Umbilical cord (tissue), 2 donors: ENCODE results near the gene IL18RAP. TPM values are rescaled to one million over a fixed set of nuclear protein-coding genes. Genes with fewer than 3 reads are reported as not detected.

Source experiments
- DNase-seq: peaks from one replicate; pipeline ENCODE4 v3.0.0-alpha.2; 2015; ENCODE audit warnings: low spot score
- total RNA-seq: library from RNA; depleted of rRNA; stranded (reverse); fragments of >200 nt; gene quantifications from one replicate; pipeline ENCODE4 v1.2.3, GENCODE V29; 2014; ENCODE audit warnings: low replicate concordance; ENCODE audit not compliant: insufficient read depth

Gene IL18RAP, protein sequence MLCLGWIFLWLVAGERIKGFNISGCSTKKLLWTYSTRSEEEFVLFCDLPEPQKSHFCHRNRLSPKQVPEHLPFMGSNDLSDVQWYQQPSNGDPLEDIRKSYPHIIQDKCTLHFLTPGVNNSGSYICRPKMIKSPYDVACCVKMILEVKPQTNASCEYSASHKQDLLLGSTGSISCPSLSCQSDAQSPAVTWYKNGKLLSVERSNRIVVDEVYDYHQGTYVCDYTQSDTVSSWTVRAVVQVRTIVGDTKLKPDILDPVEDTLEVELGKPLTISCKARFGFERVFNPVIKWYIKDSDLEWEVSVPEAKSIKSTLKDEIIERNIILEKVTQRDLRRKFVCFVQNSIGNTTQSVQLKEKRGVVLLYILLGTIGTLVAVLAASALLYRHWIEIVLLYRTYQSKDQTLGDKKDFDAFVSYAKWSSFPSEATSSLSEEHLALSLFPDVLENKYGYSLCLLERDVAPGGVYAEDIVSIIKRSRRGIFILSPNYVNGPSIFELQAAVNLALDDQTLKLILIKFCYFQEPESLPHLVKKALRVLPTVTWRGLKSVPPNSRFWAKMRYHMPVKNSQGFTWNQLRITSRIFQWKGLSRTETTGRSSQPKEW
- 5.5 TPM for total RNA-seq

DNA sequence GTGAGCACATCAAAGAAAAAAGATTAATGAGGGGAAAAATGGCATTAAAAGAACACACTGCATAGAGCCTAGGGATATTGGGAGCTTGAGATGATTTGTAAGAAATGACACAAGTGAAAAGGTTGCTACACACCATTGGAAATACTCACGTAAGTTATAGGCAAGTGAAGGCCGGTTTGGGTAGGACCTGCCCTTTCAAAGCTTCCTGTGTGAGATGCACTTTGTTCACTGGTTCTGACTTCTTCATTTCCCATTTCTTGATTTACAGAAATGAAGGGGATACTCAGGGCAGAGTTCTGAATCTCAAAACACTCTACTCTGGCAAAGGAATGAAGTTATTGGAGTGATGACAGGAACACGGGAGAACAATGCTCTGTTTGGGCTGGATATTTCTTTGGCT is at the start of gene IL18RAP:
IL18RAP (plus strand) TSS at position 251 of the 400 bp plus-strand sequence; CDS start at position 369, 118 bp downstream.
- no peak for DNase-seq

DNA sequence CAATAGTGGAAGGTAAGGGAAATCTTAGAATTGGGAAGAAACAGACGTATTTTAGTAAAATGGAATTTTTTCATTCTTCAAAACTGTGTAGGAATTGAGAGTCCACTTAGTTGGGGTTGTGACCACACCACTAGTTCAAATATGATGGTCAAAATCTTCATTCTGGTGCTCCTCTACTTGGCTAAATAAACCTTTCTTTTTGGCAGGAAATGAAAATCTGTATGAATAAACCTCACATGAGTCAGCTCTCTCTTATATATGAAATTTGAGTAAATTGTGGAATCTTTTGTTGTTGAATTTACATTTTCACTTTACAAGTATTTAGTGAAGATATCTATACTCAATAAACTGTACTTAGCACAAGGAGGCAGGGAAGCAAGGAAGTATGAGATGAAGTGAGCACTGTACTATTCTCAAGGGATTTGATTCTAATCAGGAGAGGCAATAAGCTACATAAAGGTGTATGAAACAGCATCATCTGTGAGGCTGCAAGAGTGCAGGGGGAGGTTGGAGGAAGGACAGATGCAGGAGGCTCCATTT is 46.8 kb upstream of the IL18RAP start:
- no peak for DNase-seq

DNA sequence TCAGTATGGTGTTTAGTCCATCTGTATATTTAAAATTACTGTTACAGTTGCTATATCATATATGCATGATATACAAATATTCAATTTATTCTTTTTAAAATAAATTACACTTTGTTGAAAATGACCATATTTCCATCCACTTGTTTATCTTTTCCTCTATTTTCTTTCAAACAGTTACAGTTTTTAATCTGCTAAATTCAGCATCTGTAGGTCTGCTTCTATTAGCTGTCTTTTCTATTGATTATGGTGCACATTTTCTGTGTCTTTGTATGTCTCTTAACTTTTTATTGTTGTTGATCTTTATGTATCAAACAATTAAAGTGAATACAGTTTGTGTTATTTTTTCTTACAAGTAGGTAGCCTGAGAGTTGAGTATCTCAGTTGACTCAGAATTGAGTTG is 39.2 kb upstream of the IL18RAP start:
- no peak for DNase-seq

DNA sequence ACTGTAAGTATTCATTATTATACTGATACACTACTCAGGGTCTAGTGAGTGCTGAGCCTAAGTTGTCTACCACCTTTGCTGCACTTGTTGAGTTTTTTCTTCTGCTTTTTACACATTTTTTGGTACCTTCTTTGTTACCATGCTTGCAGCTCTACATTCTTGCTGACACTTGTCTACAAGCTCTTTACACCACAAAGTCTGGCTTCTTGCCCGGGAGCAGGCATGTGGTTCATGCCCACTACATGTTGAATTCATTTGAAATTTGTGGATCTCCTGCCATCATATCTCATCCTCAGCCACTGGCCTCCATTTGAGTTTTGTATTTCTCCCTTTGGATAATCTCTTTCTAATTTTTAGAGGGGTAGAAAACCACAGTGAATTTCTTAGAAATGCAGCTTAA is 37.4 kb upstream of the IL18RAP start:
- DNase-seq: no peak

DNA sequence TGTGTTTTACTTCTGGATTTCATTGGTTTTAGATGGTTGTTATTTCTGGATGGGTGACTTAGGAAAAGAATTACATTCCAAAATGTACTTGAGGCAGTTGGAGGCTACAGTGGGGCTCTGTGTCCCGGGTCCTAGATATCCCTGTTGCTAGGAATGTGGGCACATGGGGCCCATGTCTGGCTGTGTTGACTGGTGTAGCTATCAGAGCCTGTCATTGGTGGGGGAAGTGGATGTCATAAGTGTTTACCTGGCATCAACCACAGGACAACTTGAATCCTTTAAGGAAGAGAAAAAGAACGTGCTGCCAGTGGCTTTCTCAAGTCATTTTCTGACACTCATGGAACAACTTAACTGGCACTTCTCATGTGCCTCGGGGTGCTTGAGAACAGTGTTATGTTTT is 37.0 kb upstream of the IL18RAP start:
- no peak for DNase-seq

DNA sequence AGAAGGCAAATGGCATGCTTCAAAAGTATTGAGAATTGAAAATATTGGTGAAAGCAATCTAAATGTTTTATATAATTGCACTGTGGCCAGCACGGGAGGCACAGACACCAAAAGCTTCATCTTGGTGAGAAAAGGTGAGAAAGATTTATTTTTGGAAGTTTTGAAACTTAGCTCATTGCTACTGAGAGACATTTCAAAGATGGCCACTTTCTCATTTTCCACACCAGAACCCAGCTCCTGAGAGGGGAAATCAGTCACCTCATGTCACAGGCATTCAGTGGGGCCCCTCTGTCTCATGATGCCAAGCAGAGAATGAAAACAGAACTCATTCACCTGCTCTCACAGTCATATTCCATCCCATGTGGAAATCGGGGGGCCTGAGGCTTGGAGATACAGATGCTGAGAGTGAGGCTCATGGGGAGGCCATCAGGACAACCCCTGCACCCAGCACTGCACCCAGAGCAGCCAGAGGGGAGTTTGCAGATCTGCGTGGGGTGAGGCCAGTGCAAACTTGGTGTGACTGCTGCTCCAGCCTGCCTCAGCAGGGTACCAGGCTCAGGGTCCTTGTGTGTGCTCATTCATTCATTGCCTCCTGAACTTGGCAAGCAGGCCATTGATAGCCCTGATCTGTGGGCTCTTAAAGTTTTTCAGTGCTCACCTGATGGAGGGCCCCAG is 36.0 kb upstream of the IL18RAP start:
- DNase-seq: no peak

DNA sequence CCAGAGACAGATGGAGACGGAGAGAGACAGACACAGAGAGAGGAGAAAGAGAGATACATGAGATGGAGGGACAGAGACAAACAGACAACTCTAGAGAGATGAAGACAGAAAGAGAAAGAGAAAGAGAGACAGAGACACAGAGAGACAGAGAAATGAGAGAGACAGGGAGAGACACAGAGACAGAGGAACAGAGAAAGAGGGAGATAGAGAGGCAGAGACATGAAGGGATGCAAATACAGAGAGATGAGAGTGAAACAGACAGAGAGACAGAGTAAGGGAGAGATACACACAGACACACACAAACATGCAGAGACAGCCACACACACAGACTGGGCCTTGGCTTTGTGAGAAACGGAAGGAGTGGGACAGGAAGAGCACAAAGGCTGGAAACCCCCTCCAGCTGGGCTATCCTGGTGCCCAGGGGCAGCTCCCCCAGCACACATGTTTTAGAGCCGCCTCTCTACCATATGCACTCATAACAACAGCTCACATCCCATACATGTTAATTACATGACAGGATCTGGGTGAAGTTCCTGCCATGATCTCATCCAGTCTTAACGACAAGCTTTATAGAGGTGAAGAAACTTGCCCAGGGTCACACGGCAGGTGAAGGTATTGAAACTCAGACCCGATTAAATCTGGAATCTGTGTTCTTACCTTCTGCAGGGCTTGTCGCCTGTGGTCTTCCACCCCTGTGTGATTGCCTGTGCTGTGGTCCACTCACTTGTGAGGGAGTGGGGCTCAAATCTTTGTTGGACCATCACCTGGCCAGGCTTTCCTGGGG is 35.0 kb upstream of the IL18RAP start:
- DNase-seq: no peak

DNA sequence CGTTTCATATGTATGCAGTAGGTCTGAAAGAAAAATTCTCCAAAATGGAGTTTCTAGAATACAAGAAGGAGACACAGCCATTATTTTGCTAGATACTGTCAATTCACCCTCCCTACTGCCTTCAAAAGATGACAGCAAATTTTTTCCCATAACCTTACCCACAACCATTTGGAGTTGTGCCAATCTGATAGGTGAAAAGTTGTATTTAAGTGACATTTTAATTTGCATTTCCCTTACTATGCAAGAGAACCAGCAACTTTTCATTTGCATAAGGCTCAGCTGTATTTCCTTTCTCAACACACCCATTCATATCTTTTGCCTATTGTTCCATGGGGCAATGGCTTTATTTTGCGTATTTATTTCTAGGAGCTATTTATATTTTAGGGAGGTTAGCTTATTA is 31.4 kb upstream of the IL18RAP start:
- no peak for DNase-seq

DNA sequence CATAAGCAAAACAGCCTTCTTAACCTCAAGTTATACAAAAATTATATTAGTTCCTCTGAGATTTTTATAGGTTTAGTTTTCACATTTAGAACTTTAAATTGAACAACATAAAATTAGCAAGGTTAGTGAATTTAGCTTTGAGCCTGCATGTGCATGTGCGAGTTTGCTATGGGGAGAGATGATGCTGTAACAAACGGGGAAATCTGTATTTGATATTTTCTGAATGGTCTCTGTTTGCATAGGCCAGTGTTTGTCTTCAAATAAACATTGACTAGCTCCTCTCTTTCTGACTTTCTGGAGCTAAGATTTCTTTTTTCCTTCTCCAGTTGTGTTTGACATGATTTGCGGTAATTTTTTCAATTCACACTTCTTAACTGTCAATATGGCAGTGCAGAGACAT is 30.9 kb upstream of the IL18RAP start:
- no peak for DNase-seq

DNA sequence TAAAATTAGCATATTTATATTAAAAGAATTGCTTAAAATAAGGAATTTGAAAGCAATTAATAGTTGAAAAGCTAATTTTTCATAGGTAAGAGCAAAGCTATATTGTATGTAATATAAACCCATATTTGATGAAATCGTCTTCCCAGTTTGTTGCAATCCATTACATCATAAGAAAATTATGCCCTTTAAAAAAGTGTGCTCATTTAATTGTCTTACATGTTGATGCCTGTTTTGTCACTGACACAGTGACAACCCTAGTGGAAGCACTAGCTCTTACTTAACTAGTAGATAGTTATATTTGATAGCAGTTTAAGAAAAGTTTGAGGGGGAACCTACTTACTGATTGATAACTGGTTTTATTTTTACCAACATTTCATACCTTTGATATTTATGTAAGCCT is 30.0 kb upstream of the IL18RAP start:
- no peak for DNase-seq

DNA sequence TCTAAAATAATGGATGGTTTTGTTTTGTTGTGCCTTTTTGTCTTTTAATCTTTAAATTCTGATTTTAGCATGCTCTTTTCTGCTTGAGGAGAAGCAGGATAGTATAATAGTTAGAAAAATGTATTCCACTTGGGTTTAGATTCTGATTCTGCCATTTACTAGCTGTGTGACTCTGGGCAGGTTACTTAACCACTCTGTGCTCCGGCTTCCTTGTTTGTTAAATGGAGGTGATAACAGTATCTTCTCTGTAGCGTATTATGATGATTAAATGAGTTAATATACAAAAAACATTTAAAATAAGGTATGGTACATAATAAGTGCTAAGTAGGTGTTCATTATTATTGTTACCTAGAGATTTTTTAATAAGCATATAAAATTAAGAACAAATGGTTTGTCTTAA is 26.9 kb upstream of the IL18RAP start:
- no peak for DNase-seq

DNA sequence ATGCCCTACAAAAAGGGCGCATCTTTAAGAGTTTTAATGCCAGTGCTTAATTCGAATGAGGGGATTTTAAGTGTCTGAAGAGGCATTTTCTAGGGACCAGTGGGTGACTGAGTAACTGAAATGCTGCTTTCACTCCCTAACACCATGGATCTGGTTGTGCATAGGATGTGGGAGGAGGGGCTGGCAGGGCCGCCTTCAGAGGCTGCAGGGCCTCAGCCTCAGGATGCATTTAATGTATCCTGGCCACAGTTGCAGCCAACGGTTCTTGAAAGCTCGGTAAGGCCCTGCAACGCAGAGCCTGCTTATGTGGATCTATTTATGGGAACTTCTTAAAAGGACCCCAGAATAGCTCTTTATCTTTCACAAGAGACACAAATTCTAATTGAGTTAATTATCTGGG is 25.8 kb upstream of the IL18RAP start:
- DNase-seq: peak; percentile 52

DNA sequence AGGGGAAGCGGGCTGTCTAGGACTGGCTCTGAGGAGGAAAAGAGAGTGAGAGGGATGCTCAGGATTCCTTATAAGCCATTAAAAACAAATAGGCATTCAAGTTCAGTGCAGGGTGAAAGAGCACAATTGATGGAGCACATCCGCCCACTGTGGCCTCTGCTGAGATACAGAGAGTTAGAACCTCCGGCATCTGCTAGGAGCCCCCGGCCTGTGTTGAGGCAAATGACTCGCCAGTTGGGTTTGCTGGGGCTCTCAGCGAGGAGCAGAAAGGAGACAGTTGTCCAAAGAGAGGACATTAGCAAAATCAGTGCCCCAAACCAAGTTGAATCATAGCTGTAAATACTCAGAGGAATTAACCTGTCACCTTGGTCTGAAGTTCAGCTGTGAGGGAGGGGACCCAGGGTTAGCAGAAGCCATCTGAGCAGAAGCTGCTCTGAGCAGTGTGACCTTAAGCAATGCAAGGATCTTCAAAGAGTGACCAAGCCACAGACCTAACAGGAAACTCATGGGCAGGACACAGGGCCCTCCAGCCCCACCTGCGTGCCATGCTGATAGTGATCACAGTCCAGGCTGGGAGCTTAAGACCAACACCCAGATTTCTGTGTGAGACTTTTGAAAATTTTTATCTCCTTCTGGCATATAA is 23.3 kb upstream of the IL18RAP start:
- no peak for DNase-seq

DNA sequence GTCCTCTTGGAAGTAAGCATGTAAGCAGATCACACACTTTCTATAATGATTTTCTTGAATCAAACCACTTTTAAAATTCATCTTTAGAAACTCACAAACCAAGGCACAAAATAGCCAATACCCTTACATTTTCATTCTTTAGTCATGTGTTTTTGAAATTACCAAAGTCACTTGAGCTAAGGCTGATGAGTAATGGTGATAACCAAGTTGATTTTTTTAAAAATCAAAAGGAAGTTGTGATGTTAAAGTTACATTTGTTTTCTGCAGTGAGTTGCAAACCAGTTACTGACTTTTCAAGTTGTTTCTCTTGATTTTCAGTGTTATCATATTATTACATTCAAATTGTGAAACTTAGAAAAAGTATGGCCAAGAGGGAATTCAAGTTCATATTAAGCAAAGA is 21.5 kb upstream of the IL18RAP start:
- DNase-seq: no peak

DNA sequence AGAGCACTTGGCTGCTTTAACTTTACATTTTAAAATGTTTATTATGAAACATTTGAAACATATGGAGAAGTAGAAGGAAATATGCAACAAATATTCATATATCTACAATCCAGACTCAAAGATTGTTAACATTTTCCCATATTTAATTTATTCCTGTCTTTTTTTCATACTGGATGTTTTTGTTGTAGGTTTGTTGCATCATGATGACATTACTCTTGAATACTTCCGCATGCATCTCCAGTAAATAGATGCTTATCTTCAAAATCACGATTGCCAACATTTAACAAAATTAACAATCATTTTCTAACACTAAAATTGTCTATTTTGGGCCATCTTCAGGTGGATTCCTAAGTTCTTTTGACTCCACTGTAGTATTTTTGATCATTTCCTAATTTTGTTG is 21.1 kb upstream of the IL18RAP start:
- no peak for DNase-seq

DNA sequence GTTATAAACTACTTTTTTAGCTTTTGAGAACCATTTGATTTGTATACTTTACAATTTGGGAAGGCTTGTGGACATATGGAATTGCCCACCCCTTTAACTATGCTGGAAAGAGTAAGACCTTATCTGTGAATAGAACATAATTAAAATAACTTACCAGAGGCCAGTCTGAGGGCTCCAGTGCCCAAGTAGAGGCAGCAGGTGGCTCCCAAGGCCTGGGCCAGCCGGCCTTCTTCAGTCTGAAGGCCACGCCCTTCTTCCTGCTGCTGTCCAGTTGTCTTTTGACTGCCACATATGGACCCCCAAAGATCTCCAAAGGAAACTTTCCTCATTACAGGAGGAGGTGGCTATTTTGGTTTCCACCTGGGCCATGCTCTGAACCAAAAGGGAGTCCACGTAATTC is 12.0 kb upstream of the IL18RAP start:
- no peak for DNase-seq

DNA sequence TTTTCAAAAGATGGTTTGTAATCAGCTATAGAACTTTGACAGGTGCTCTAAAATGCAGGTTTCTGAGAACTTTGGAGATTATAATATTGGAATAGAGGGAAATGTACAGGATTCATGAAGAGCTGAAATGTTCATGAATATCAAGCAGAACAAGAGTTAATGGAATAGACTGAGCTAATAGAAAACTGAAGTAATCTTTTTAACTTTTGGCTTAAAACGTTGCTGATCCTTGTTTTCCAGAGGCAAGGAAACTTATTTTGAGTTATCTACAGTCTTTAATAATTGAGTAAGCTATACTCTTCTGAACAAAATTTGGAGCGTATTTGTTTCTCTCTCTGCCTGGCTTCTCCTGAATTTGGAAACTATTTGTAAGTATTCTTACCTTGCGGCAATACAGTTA is 10.8 kb upstream of the IL18RAP start:
- no peak for DNase-seq

DNA sequence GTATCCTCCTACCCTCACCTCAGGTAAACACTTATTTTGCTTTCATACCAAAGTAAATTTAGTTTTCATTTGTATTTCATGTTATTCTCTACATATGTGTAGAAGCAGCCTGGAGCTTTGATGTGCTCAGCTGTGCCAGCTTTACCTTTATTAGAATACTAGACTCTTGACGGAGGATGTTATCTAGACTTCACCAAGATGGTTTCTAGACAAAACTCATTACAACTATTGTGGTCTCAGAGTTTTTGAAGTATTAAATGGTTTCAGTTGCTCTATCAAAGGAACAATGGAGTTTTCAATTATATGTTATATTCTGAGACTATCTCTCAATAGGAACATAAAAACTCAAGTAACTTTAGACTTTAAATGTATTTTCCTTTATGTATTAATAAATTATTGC is 5.0 kb upstream of the IL18RAP start:
- no peak for DNase-seq

DNA sequence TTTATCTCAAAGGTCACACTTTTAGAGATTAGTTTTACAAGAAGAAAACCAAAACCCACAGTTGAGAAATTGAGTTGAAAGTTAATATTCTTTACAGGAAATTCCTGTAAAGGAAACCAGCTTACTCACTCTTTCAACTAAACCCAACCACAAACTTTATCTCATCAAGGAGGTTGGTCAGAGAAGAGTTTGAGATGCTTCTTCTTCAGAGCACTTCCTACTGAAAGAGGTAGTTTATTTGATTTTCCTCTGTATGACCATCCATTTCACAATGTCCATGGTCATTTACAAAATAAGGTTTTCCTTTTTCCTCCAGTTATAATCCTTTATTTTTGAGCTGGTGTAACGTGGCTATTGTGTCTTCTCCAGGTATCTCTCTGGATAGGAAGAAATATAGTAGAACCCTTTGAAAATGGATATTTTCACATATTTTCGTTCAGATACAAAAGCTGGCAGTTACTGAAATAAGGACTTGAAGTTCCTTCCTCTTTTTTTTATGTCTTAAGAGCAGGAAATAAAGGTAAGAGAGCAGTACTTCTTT is 4.5 kb upstream of the IL18RAP start:
- DNase-seq: no peak

DNA sequence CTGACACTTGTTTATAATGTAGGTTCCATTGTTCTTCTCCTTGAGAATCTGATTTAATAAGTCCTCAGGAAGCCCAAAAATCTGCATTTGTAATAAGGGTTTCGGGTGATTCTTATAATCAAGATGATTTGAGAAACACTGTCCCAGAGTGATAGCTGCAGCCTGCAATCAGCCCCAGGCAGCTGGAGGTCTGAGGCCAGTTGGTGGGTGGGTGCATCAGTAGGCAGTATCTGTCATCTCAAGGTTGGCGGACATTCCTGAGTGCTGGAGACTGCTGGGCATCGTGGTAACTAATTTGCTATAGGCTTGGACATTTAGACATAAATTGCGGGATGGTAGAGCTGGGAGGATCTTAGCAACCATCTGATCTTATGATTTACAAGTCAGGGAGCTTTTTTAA is 2.7 kb upstream of the IL18RAP start:
- DNase-seq: no peak
